ENCODE data around the gene CELSR2. TPM values are rescaled to one million over a fixed set of nuclear protein-coding genes. Genes with fewer than 3 reads are reported as not detected.
"Not testable (repeated sequence)": the region's sequence is repeated elsewhere in the genome, so short reads cannot be mapped to it uniquely, and the experiment has no call there.

CELSR2 gene
- total RNA-seq, 2 experiments from 2014 or later: 1.0 to 1.3 TPM

DNA sequence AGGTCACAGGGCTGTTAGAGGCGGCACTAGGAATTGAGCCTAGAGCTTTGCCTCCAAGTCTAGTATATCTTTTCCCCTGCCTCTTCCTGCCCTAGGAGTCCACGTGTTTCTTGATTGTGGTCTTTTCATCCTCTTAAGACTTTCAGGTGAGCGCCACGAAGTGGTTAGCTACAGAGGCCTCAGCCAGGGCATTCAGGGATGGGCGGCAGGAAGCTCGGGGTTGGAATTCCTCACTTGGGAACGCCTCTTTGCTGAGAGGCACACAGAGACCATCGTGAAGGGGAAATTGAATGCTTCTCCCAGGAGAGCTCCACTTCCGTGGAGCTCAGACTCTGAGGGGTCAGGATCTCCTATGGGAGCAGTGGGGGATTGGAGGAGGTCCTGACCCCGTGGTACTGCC, 56.7 kb downstream of the CELSR2 start:
- H3K4me3 Mint-ChIP-seq; DNase-seq; H3K9me3 Mint-ChIP-seq; H3K27ac Mint-ChIP-seq; CTCF ChIA-PET; H3K36me3 Mint-ChIP-seq; POLR2A ChIA-PET; H3K4me1 Mint-ChIP-seq (ENCODE audit: low read depth); intact Hi-C loops (cut with micrococcal nuclease): not testable (repeated sequence)
- peaks cover 12% of the 10 kb centered on the region for H3K27me3 Mint-ChIP-seq

DNA sequence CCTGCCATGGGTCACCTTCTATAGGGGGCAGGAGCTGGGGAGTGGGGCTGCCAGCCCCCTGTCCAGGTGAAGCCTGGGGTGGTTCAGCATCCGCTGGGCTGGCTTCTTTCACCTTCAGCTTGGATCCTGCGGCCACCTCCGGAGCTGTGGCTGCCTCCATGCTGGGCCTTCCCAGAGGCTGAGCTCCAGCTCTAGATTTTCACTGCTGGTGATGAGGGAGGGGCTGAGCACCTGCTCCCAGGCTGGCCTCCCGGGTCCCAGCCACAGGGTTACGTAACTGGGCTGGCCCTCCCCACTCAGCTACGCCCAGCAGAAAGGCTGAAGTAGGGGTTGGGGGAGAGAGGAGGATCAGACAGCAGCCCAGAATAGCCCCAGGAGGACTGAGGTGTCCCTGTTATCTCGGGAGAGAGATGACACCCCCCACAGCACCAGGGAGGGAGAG, 57.5 kb downstream of the CELSR2 start, which contains the start of gene MYBPHL:
TSS of gene MYBPHL (minus strand) at position 180 of the 442 bp plus-strand sequence. CDS start at position 160, 20 bp downstream.
- intact Hi-C loops (cut with micrococcal nuclease): no loop called here
- H3K4me1 Mint-ChIP-seq (ENCODE audit: low read depth): no peaks in the 10 kb centered on the region
- H3K27ac Mint-ChIP-seq: no peak within 1 kb of the TSS
- POLR2A ChIA-PET: no interaction called here
- DNase-seq: no peak
- peaks cover 12% of the 10 kb centered on the region for H3K27me3 Mint-ChIP-seq
- CTCF ChIA-PET: interaction anchor here (0.6 to 1.2 kb wide), 2 partner anchors 11 to 30 kb away, joined by 3 read pairs; no protein-coding TSS in a partner anchor
- H3K36me3 Mint-ChIP-seq: no peaks in the 10 kb centered on the region
- no peak within 1 kb of the TSS for H3K4me3 Mint-ChIP-seq
- H3K9me3 Mint-ChIP-seq: no peaks in the 10 kb centered on the region

DNA sequence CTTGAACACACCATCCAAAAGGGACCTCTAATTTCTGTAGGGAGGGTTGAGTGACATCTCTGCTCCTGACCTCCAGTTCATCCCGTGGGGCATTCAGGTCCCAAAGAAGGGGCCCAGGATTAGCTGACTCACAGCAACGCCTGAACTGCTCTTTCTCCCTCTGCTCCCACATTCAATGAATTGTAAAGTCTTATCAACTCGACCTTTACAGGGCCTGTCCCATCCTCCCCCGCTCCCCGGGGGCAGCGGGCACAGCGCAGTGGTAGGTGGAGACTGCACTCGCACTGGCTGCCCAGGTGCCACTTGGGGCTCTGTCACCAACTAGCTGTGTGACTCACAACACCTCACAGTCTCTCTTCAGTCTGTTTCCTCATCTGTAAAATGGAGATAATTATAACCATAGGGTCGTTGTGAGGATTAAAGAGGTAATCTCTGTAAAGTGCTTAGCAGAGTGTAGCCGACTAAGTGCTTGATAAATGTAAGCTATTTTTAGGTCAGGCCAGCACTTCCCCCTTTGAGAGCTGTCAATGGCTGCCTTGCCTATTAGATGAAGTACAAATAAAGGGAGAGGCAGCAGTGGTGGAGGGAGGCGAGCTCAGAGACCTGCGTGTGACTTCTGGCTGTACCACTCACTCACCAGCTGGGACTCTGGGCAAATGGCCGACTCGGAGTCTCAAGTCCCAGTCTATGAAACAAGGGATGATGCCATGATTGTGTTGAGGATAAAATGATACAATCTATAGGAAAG, 58.1 kb downstream of the CELSR2 start:
- no peak for DNase-seq
- CTCF ChIA-PET: interaction anchor here (0.6 to 1.2 kb wide), 2 partner anchors 11 to 30 kb away, joined by 3 read pairs; no protein-coding TSS in a partner anchor

GRCh38 chr1:109309347-109309746, 60.0 kb downstream of the CELSR2 start:
- intact Hi-C loops (cut with micrococcal nuclease): no loop called here
- no peak for DNase-seq
- Mint-ChIP-seq H3K27me3 (peaks cover 12% of the 10 kb centered on the region), H3K27ac (no peak overlapping the region), H3K9me3 (no peaks in the 10 kb centered on the region), H3K4me3 (no peak overlapping the region), H3K36me3 (no peaks in the 10 kb centered on the region), H3K4me1 (ENCODE audit: low read depth) (no peaks in the 10 kb centered on the region)
- ChIA-PET POLR2A (no interaction called here), CTCF (no interaction called here)

More for the DNA sequence above, 58.1 kb downstream of the CELSR2 start:
- no peak overlapping the region for H3K4me3 Mint-ChIP-seq
- H3K27ac Mint-ChIP-seq: no peak overlapping the region
- H3K9me3 Mint-ChIP-seq: no peaks in the 10 kb centered on the region
- no peaks in the 10 kb centered on the region for H3K4me1 Mint-ChIP-seq (ENCODE audit: low read depth)
- intact Hi-C loops (cut with micrococcal nuclease): no loop called here
- H3K36me3 Mint-ChIP-seq: no peaks in the 10 kb centered on the region
- peaks cover 12% of the 10 kb centered on the region for H3K27me3 Mint-ChIP-seq
- POLR2A ChIA-PET: no interaction called here

GRCh38 chr1:109312246-109312645, 62.9 kb downstream of the CELSR2 start:
- POLR2A ChIA-PET: no interaction called here
- Mint-ChIP-seq H3K36me3 (no peaks in the 10 kb centered on the region), H3K27ac (no peak overlapping the region), H3K27me3 (peaks cover 12% of the 10 kb centered on the region), H3K4me3 (no peak overlapping the region), H3K9me3 (no peaks in the 10 kb centered on the region), H3K4me1 (ENCODE audit: low read depth) (no peaks in the 10 kb centered on the region)
- CTCF ChIA-PET: interaction anchor here (0.7 kb wide), 1 partner anchor 40 kb away, joined by 3 read pairs; no protein-coding TSS in a partner anchor
- intact Hi-C loops (cut with micrococcal nuclease): no loop called here
- no peak for DNase-seq

GRCh38 chr1:109312978-109313775, 63.8 kb downstream of the CELSR2 start:
- intact Hi-C loops (cut with micrococcal nuclease): no loop called here
- no peaks in the 10 kb centered on the region for H3K36me3 Mint-ChIP-seq
- POLR2A ChIA-PET: no interaction called here

DNA sequence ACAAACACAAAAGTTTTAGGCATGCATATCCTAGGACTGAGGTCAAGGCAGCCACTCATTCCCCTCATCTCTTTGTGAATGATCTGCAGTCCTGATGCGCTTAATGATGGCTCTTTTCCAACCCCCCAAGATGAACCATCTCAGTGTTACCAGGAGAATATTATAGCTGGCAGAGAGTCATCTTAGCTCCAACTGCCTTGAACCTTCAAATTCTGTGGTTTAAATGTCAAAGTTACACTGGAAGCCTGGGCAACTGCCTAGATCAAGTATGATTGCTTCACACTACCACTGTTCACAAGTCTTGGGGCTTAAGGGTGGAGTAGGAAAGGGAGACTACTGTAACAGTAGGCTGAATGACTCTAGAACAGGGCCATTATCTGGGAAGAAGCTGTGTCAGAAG, 65.5 kb downstream of the CELSR2 start:
- intact Hi-C loops (cut with micrococcal nuclease): no loop called here
- H3K4me1 Mint-ChIP-seq (ENCODE audit: low read depth): no peaks in the 10 kb centered on the region
- peaks cover 5% of the 10 kb centered on the region for H3K27me3 Mint-ChIP-seq
- no peak overlapping the region for H3K27ac Mint-ChIP-seq
- H3K36me3 Mint-ChIP-seq: no peaks in the 10 kb centered on the region
- CTCF ChIA-PET: no interaction called here
- H3K9me3 Mint-ChIP-seq: no peaks in the 10 kb centered on the region
- H3K4me3 Mint-ChIP-seq: no peak overlapping the region
- DNase-seq: no peak
- POLR2A ChIA-PET: no interaction called here

More at GRCh38 chr1:109312978-109313775, 63.8 kb downstream of the CELSR2 start:
- Mint-ChIP-seq H3K4me1 (ENCODE audit: low read depth) (no peaks in the 10 kb centered on the region), H3K27me3 (peaks cover 12% of the 10 kb centered on the region), H3K9me3 (no peaks in the 10 kb centered on the region), H3K4me3 (no peak overlapping the region), H3K27ac (no peak overlapping the region)
- no peak for DNase-seq
- CTCF ChIA-PET: no interaction called here

- intact Hi-C loops (cut with micrococcal nuclease): no loop called here
- Mint-ChIP-seq H3K4me1 (ENCODE audit: low read depth) (no peaks in the 10 kb centered on the region), H3K36me3 (no peaks in the 10 kb centered on the region), H3K27me3 (peaks cover 2% of the 10 kb centered on the region), H3K4me3 (no peak overlapping the region), H3K27ac (no peak overlapping the region), H3K9me3 (no peaks in the 10 kb centered on the region)
- POLR2A ChIA-PET: no interaction called here
- DNase-seq: no peak
- CTCF ChIA-PET: no interaction called here
Measured at GRCh38 chr1:109315288-109315687, 65.9 kb downstream of the CELSR2 start.

DNA sequence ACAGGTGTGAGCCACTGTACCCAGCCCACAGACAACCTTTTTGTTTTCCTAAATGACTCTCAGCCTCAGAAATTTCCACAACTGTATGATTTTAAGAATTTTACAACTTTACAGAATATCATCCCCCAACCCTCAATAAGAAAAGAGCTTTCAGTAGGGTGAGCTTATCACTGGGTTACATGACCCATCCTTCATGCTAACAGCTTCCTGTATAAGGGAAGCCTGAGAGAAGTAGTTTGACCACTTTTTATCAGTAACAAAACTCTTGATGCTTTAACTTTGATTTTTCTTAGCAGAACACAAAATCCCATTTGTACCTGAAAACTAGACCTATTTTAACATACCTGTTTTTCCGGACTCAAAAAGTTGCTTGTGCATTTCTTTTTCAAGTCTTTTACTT, 67.2 kb downstream of the CELSR2 start:
- intact Hi-C loops (cut with micrococcal nuclease): no loop called here
- H3K36me3 Mint-ChIP-seq: no peaks in the 10 kb centered on the region
- no peak overlapping the region for H3K4me3 Mint-ChIP-seq
- POLR2A ChIA-PET: no interaction called here
- CTCF ChIA-PET: no interaction called here
- no peak overlapping the region for H3K27ac Mint-ChIP-seq
- no peak for DNase-seq
- H3K9me3 Mint-ChIP-seq: no peaks in the 10 kb centered on the region
- no peaks in the 10 kb centered on the region for H3K4me1 Mint-ChIP-seq (ENCODE audit: low read depth)
- peaks cover 2% of the 10 kb centered on the region for H3K27me3 Mint-ChIP-seq

DNA sequence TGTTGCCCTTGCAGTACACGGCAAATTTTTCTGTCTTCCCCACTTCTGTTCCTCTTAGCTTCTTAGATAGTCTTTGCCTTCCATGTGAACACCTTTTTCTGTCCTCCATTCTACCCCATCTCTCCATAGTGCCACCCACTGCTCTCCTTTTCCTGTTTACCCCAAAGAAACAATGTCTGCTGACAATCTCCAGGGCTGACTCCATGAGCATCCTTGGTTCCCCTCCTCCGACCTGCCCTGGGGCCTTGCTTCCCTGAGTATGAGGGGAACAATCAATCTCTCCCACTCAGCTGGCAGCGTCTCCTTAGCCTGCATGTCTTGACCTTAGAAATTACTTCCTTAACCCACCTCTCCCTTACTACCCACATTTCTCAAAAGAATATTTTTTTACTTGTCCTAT, 69.8 kb downstream of the CELSR2 start:
- H3K9me3 Mint-ChIP-seq: no peaks in the 10 kb centered on the region
- no peaks in the 10 kb centered on the region for H3K36me3 Mint-ChIP-seq
- intact Hi-C loops (cut with micrococcal nuclease): no loop called here
- H3K4me1 Mint-ChIP-seq (ENCODE audit: low read depth): no peaks in the 10 kb centered on the region
- ChIA-PET POLR2A (interaction anchor here (0.5 kb wide), 1 partner anchor 80 kb away, joined by 3 read pairs; no protein-coding TSS in a partner anchor), CTCF (no interaction called here)
- H3K27ac Mint-ChIP-seq: no peak overlapping the region
- no peak for DNase-seq
- no peak overlapping the region for H3K4me3 Mint-ChIP-seq
- H3K27me3 Mint-ChIP-seq: peaks cover 2% of the 10 kb centered on the region

- Mint-ChIP-seq H3K36me3 (no peaks in the 10 kb centered on the region), H3K4me1 (ENCODE audit: low read depth) (no peaks in the 10 kb centered on the region), H3K27ac (no peak overlapping the region), H3K9me3 (no peaks in the 10 kb centered on the region), H3K4me3 (no peak overlapping the region), H3K27me3 (peaks cover 3% of the 10 kb centered on the region)
- ChIA-PET POLR2A (no interaction called here), CTCF (interaction anchor here (0.8 kb wide), 1 partner anchor 76 kb away, joined by 3 read pairs; no protein-coding TSS in a partner anchor)
- intact Hi-C loops (cut with micrococcal nuclease): no loop called here
- no peak for DNase-seq
Measured at GRCh38 chr1:109322974-109323373, 73.6 kb downstream of the CELSR2 start.

Measured in activated CD4-positive, alpha-beta memory T cell treated with anti-CD3 and anti-CD28 coated beads for 36 hours (primary cell).